Testis (tissue), 3 donors: Measurements from ENCODE around the gene RNF157. TPM values are rescaled to one million over a fixed set of nuclear protein-coding genes. Genes with fewer than 3 reads are reported as not detected.

Source experiments
- DNase-seq: peaks from one replicate; pipeline ENCODE4 v3.0.0-alpha.2; 2019
- H3K27ac ChIP-seq, 2 donors: fragments of 200-600 bp; sonication (generic); one replicate each; pipeline ENCODE4 v1.5.1; 2019
- H3K27me3 ChIP-seq: fragments of 200-600 bp; sonication (generic); one replicate; pipeline ENCODE4 v1.5.1; 2019
- H3K36me3 ChIP-seq: fragments of 200-600 bp; sonication (generic); one replicate; pipeline ENCODE4 v1.5.1; 2017; ENCODE audit warnings: low read depth; ENCODE audit errors: missing control alignments
- H3K4me1 ChIP-seq: fragments of 200-600 bp; sonication (generic); one replicate; pipeline ENCODE4 v1.5.1; 2019
- H3K4me3 ChIP-seq, 2 donors: fragments of 200-600 bp; sonication (generic); one replicate each; pipeline ENCODE4 v1.5.1; 2017 to 2019
- H3K9me3 ChIP-seq: fragments of 200-600 bp; sonication (generic); one replicate; pipeline ENCODE4 v1.5.1; 2017
- POLR2A ChIP-seq: fragments of 450-650 bp; IDR thresholded peaks from one replicate; pipeline ENCODE4 v1.6.1; 2017; ENCODE audit warnings: antibody characterized with exemption, mild to moderate bottlenecking, moderate library complexity
- WGBS, 2 donors: methylation state at CpG; one replicate each; pipeline ENCODE4 v1.1.5; 2018; 5-methylcytosine and 5-hydroxymethylcytosine counted together
- intact Hi-C: fragments of 100-400 bp; cut with DNase I; formaldehyde crosslinking; loops from one replicate; pipeline ENCODE4 v1.15.1; 2023; ENCODE audit warnings: low total_unique reads
- polyA plus RNA-seq: library from polyadenylated mRNA; stranded (reverse); fragments of 350-450 nt; fragmentation: Illumina TruSeq; extraction: RNeasy Lipid Tissue Mini Kit (QIAGEN cat#74804); gene quantifications from one replicate; pipeline ENCODE4 v1.2.3, GENCODE V29; 2014; ENCODE audit warnings: low read depth, low replicate concordance; ENCODE audit not compliant: insufficient read depth
- total RNA-seq, 2 donors: library from RNA; depleted of rRNA; stranded (reverse); fragments of >200 nt; gene quantifications; one replicate each; pipeline ENCODE4 v1.2.3, GENCODE V29; 2016
- TF ChIP-seq, protein P1 (sequence below), 3 experiments: fragments of 450-650 bp in 2 of 3; fragments of 200-600 bp in 1 of 3; sonication (generic) in 1 of 3; IDR thresholded peaks; one replicate each; pipeline ENCODE4 v1.5.1; 2016 to 2019; ENCODE audit warnings: antibody characterized with exemption in 3 of 3, mild to moderate bottlenecking in 2 of 3, moderate library complexity in 1 of 3

Gene RNF157
- total and polyA plus RNA-seq, 3 donors from 2014 or later: 98.8 to 108 (median 101) TPM

DNA sequence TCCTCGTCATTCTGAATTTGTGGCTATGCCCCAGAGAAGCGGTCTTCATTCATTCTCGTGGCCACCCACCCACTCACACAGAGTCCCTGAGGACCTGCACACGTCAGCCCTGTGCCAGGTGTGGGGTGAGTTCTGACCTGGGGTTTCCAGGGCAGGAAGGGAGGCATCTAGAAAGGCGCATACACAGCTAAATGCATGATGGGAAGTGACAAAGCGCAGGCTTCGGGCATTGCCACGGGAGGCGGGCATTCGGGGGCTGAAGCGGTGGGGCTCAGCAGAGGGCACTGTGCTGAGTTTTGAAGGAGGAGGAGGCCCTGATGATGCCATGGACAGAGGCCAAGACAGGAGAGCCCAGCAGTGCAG, 35.8 kb upstream of the RNF157 start:
- TF ChIP-seq, protein P1, sequence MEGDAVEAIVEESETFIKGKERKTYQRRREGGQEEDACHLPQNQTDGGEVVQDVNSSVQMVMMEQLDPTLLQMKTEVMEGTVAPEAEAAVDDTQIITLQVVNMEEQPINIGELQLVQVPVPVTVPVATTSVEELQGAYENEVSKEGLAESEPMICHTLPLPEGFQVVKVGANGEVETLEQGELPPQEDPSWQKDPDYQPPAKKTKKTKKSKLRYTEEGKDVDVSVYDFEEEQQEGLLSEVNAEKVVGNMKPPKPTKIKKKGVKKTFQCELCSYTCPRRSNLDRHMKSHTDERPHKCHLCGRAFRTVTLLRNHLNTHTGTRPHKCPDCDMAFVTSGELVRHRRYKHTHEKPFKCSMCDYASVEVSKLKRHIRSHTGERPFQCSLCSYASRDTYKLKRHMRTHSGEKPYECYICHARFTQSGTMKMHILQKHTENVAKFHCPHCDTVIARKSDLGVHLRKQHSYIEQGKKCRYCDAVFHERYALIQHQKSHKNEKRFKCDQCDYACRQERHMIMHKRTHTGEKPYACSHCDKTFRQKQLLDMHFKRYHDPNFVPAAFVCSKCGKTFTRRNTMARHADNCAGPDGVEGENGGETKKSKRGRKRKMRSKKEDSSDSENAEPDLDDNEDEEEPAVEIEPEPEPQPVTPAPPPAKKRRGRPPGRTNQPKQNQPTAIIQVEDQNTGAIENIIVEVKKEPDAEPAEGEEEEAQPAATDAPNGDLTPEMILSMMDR (IDR thresholded peaks at IDR 0.05): no peak
- no peak for TF ChIP-seq POLR2A
- 95 to 97% methylated on average over 7 to 11 of the region's 11 CpGs for WGBS, 2 donors
- Histone ChIP-seq H3K27ac (no peak overlapping the region), H3K9me3 (no peaks in the 10 kb centered on the region), H3K27me3 (no peaks in the 10 kb centered on the region), H3K36me3 (no peaks in the 10 kb centered on the region), H3K4me3 (no peak overlapping the region), H3K4me1 (peaks cover 21% of the 10 kb centered on the region)
- intact Hi-C loops: no loop called here
- no peak for DNase-seq

DNA sequence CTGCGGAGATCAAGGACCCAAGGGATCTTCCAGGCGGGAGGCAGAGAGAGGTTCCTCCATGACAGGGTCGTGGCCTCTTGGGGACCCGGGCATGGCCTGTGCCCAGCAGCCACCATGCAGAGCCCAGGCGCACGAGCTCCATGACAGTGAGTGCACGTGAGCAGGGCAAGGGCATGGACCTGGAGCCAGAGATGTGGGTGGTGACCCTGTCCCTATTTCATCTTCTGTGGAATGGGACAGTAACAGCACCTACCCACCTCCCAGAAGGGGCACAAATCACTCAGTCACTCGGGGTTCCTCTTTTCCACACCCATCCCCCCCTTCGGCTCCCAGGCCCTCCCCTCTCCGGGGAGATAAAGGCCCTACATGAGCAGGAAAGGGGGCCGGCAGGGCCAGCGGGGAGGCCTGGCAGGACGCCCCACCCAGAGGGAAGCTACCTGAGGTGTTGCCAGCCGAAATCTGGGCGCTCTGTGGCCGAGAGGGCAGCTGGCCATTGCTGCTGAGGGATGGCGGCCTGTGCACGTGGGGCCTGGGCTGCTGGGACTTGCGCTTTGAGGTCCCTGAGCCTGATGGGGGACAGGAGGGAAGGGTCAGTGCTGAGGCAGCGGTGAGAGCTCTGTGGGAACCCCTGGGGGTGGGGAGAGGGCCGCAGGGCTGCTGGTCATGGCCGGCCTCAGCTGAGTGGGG, 35.2 kb upstream of the RNF157 start:
- Histone ChIP-seq H3K36me3 (no peaks in the 10 kb centered on the region), H3K27me3 (no peaks in the 10 kb centered on the region), H3K27ac (no peak overlapping the region), H3K4me1 (peaks cover 25% of the 10 kb centered on the region), H3K9me3 (no peaks in the 10 kb centered on the region), H3K4me3 (no peak overlapping the region)
- no peak for DNase-seq
- TF ChIP-seq, protein P1 (IDR thresholded peaks at IDR 0.05): no peak
- TF ChIP-seq POLR2A: no peak
- 88 to 89% methylated on average over 9 to 22 of the region's 22 CpGs for WGBS, 2 donors
- intact Hi-C loops: no loop called here

DNA sequence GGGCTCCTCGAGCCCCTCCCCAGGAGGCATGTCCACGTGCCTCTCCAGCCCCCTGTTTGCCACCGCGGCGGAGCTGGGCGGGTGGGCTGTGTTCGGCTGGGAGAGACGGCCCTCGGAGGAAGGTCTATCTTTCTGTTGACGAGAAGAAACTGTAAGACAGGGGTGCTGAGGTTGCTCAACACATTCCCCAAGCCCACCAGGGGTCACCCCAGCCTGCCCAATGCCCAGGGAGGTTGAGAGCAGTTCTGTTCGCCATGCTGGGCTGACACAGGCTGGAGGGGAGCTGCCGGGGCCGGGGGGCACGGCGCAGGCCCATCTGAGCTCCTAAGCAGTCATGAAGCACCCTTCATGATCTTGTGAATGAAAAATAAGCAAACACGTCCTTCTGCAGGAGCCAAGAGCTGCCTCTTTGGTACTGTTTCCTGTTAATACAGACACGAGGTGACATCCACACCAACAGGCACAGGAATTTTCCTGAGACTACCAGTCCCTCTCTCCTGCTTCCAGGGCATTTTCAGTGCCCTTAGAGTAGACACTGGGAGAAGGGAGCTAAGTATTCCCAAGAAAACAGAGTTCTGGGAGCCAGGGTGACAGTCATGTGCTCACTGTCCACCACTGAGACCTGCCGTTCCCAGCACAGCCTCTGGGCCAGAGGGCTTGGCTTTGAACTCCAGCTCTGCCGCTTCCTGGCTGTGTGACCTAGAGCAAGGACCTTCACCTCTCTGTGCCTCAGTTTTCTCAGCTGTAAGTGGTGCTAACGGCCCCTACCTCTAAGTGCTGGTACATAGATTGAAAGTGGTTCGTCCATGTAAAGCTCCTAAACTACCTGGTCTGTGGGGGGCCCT, 34.0 kb upstream of the RNF157 start:
- 71 to 72% methylated on average over 12 to 21 of the region's 21 CpGs for WGBS, 2 donors
- no peak overlapping the region for H3K4me3 ChIP-seq
- H3K27me3 ChIP-seq: no peaks in the 10 kb centered on the region
- no peaks in the 10 kb centered on the region for H3K9me3 ChIP-seq
- H3K4me1 ChIP-seq: peaks cover 24% of the 10 kb centered on the region
- H3K36me3 ChIP-seq: no peaks in the 10 kb centered on the region
- no peak for DNase-seq
- intact Hi-C loops: no loop called here
- TF ChIP-seq, protein P1 (IDR thresholded peaks at IDR 0.05): no peak
- no peak for TF ChIP-seq POLR2A
- no peak overlapping the region for H3K27ac ChIP-seq

DNA sequence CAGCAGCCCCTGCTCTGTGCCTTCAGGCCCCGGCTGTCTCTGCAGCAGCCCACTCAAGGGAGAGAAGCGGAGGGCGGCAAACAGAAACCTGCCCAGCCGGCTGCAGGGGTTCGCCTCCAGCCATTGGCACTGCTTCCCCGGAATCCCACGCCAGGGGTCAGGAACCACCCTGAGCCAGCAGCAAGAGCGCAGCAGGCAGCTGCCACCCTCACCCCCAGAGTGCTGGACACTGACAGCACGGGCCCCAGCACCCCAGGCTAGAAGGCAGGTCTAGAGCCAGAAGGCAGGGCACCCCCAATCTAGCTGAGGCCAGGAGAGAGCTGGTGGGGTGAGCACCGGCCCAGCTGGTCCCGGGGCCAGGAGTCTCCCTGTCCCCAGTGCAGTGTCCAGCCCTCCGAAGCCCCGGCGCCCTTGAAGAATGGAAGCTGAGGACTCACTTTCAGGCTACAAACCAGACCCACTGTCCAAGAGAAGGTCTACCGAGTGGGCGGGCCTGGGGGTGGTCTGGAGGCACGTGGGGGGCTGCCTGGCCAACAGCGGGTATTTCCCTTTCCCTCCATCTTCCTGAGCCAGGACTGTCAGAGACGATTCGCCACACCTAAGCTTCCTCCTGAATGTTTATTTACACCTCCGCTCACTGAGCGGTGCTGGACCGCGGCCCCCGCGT, 33.3 kb upstream of the RNF157 start:
- 78 to 82% methylated on average over 21 to 24 of the region's 26 CpGs for WGBS, 2 donors
- intact Hi-C loops: no loop called here
- Histone ChIP-seq H3K4me1 (peaks cover 26% of the 10 kb centered on the region), H3K27ac (no peak overlapping the region), H3K9me3 (no peaks in the 10 kb centered on the region), H3K4me3 (no peak overlapping the region), H3K27me3 (no peaks in the 10 kb centered on the region), H3K36me3 (no peaks in the 10 kb centered on the region)
- TF ChIP-seq, protein P1 (IDR thresholded peaks at IDR 0.05): no peak
- no peak for TF ChIP-seq POLR2A
- no peak for DNase-seq
